Fibroblast of the aortic adventitia (primary cell): Measurements from ENCODE around the gene EIF4B. TPM values are rescaled to one million over a fixed set of nuclear protein-coding genes. Genes with fewer than 3 reads are reported as not detected.
A peak's percentile ranks its signal among the peaks of the same experiment; 100 is the strongest.

Experiments
- DNase-seq: peaks from one replicate; pipeline ENCODE4 v3.0.0-alpha.2; 2010; ENCODE audit warnings: low read depth
- H3K4me3 ChIP-seq: 2 replicates; pipeline ENCODE4 v1.5.1; 2011; ENCODE audit warnings: low read depth, mild to moderate bottlenecking, control low read depth, low read length, moderate library complexity
- total RNA-seq: library from RNA; depleted of rRNA; stranded (reverse); fragments of >200 nt; gene quantifications from 2 replicates; pipeline ENCODE4 v1.2.3, GENCODE V29; 2012; ENCODE audit warnings: low replicate concordance
- TF ChIP-seq, protein P1 (sequence below): IDR thresholded peaks from 2 replicates; pipeline ENCODE4 v1.5.1; 2011; ENCODE audit warnings: mild to moderate bottlenecking, low read length, control low read depth, inconsistent platforms; ENCODE audit not compliant: insufficient read depth

Gene EIF4B
- total RNA-seq, 1 donor, result 1,016 TPM

DNA sequence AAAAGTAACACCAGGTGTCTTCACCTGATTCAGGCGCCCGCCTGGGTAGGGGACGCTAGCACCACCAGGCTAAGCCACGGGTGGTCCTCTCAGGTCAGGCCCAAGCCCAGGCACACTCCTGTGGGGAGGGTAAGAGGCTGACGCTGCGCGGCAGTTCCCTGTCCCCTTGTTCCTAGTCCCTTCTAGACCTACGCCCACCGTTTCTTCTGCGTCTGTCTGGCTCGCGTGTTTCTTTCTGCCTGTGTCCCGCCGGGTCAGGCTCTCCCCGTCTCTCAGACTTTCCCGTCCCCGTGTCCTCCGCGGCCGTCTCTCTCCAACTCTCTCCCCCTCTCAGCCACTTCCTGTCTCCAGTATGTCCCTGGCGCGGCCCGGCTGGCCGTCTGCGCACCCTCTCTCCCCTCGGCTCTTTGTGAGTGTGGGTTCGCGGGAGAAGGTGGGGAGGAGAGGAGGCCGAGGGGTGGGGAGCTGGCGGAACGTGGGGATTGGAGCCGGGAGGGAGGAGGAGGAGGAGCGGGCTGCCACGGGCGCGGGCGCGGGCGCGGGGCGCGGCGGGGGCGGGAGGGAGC is 40.5 kb downstream of the EIF4B start:
- TF ChIP-seq, protein P1, sequence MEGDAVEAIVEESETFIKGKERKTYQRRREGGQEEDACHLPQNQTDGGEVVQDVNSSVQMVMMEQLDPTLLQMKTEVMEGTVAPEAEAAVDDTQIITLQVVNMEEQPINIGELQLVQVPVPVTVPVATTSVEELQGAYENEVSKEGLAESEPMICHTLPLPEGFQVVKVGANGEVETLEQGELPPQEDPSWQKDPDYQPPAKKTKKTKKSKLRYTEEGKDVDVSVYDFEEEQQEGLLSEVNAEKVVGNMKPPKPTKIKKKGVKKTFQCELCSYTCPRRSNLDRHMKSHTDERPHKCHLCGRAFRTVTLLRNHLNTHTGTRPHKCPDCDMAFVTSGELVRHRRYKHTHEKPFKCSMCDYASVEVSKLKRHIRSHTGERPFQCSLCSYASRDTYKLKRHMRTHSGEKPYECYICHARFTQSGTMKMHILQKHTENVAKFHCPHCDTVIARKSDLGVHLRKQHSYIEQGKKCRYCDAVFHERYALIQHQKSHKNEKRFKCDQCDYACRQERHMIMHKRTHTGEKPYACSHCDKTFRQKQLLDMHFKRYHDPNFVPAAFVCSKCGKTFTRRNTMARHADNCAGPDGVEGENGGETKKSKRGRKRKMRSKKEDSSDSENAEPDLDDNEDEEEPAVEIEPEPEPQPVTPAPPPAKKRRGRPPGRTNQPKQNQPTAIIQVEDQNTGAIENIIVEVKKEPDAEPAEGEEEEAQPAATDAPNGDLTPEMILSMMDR, result no peak
- H3K4me3 ChIP-seq, result peak overlapping the region; percentile 89
- peak; percentile 88 for DNase-seq

DNA sequence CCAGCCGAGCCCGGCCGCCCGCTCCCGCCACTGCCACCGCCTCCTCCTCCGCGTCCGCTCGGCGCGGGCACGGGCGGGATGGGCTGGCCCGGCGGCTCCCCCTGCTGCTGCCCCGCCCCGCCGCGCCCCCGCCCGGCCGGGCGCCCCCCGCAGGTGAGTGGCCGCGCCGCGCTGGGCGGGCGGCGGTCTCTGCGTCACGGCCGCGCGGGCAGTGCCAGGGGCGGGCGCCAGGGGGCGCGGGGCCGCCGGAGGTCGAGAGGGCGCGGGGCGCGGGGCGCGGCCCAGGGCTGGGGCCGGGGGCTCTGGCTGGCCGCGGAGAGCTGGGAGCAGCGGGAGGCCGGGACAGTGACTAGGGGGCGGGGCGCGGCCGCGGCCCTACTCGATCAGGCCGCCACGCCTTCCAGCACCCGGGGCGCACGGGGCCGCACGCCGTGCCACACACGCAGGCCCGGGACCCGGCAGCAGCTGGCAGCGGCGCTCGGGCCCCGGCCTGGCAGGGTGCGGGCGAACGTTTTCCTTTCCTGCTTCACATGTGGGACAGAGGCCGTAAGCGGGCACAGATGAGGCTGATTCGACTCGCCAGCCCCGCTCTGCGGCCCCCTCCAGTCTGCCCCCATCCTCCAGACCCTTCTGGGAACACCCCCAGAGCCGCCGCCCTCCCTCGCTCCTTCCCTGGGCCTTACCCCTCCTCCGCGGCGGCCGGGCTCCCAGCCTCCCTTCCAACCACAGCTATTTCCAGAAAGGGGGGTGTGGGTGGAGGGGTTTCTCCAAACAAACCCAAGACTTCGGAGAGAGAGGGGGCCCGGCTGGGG is 41.2 kb downstream of the EIF4B start:
- TF ChIP-seq, protein P1, result no peak
- peak overlapping the region; percentile 89 for H3K4me3 ChIP-seq
- DNase-seq, result peak; percentile 79

DNA sequence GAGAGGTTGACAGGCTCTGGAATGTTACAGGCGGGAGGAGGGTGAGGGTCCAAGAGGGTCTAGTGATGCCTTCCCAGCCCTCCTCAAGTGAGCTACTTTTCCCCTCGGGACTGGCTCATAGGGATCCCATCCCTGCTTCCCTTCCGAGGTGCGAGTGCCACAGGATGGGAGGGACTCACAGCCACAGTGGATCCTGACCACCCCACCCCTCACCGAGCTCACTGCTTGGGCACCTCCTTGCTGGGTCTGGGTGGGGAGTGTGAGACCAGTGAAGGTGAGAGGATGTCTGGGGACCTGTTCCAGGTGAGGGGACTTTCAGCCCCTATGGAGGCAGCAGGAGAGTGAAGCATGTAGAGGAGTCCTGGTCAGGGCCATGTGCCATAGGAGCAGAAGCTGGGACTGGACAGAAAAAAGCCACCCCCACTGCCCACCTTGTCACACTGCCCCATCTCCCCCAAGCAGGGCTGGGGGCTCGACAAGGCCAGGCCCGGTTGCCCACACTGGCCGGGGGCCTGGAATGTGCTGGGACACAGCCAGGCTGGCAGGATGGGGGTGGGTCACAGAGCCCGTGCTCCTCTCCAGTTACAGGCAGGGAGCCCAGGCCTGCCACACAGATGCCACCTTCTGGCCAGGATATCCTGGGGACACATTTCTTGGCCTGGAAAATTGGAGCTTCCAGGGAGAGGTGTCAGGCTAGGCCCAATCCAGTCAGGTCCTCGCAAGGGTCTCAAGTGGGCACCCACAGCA is 42.0 kb downstream of the EIF4B start:
- TF ChIP-seq, protein P1, result no peak
- DNase-seq, result no peak
- H3K4me3 ChIP-seq, result peak overlapping the region; percentile 88

DNA sequence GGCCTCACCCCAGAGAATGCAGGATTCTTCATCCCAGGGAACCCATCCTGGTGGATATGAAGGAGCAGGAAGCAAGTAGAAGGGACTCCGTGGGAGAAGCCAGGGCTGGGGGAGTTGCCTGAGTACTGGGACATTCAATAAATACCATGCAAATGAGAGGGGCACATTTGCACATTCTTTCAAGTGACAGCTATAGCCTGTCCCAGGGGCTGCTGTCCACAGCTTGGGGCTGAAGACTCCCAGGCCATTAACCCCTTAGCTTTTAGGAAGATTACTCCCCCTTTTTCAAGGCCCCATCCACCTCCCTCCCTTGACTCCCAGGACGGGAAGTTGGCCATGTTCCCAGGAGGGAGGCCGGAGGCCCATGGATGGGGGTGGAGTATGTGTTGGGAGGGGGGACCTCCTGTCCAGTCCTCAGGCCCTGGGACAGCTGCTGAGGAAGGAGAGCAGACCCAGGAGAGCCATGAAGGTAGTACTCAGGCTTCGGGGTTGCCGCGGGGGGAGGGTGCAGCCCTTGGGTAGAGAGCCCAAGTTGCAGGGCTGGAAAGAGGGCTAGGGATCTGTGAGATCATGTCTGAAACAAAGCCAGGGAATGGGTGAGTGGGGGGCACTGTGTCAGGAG is 42.6 kb downstream of the EIF4B start:
- H3K4me3 ChIP-seq, result peak overlapping the region; percentile 88
- TF ChIP-seq, protein P1, result no peak
- DNase-seq, result peak; percentile 73

DNA sequence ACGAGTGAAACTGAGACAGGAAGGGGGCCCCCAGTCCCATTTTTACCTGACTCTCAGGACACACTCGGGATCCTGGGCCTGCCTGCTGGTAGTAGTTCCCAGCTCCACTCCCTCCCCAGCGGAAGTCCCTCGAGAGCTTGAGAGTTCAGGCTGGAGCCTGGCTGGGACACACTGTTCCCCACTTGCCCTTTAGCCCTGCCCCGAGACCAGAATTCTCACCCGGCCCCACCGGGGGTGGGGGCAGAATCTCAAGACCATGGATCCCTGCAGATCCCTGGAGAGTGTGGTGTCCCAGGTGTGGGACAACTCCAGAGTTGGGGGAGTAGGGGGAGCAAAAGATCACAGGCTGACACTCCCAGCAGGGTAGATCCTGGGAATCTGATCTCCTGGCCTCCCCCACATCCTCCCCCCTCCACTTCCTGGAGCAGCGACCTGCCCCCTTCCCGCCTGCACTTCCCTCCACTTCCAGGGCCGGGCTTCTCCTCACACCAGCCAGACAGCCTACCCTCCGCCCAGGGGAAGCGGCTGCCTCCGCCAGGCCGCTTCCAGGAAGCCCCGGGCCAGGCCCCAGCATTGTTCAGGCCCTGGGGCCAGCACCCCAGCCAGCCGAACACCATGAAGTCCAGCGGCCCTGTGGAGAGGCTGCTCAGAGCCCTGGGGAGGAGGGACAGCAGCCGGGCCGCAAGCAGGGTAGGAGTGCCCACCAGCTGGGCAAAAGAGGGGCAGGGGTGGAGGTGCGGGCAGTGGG is 43.5 kb downstream of the EIF4B start, which contains the start of gene TNS2:
Gene TNS2 (plus strand): TSS at position 495 of the 748 bp plus-strand sequence. CDS start 121 bp downstream, at position 616.
- TF ChIP-seq, protein P1, result no peak
- peak; percentile 66 for DNase-seq
- H3K4me3 ChIP-seq, result peak within 1 kb of the TSS; percentile 88

DNA sequence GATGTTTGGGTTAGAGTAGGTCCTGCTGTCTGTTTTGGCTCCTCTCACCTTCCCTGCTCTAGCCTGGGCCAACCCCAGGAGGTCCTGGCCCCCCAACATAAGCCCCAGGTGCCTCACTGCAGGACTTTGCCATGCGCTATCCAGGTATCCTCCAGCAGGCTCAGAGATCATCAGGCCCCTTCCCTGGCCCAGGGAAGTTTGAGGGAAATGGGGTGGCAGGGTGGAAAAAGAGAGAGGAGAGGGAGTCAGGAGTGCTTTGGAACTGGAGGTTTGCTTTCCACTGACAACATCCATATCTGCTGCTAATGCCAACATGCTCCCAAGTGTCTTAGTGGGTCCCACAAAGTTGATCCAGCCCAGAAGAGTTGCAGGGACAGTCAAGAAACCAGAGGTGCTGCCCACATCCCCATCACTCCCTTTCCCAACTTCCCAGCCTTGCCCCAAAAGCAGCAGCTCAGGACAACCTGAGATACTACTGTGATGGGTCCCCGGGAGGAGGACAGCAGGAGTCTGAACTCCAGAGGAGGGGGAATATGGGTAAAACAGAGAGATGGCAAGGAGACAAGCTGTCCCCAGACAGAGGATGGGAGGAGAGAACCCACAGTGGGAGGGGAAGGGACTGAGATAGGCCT is 44.3 kb downstream of the EIF4B start:
- peak overlapping the region; percentile 88 for H3K4me3 ChIP-seq
- TF ChIP-seq, protein P1, result no peak
- DNase-seq, result no peak
